Endothelial cell of umbilical vein (primary cell): ENCODE measurements around the gene PAXX. TPM values are rescaled to one million over a fixed set of nuclear protein-coding genes. Genes with fewer than 3 reads are reported as not detected.

Source experiments
- BruUV-seq: library from RNA; stranded (reverse); fragments of 400-500 nt; replicated peaks from 2 replicates; lab custom pipeline; 2021; lab: Mats Ljungman, UMichigan
- CTCF ChIA-PET: fragments of 300-600, 350-600 bp; sonication (Branson Sonifier 250); formaldehyde crosslinking; loops from one replicate; lab custom pipeline; 2021; ENCODE audit warnings: antibody characterized with exemption, inconsistent platforms; lab: Charles Lee
- POLR2A ChIA-PET: fragments of 300-600, 350-600 bp; sonication (Branson Sonifier 250); formaldehyde crosslinking; loops from one replicate; lab custom pipeline; 2021; ENCODE audit warnings: antibody characterized with exemption, inconsistent platforms; lab: Charles Lee
- DNase-seq: peaks from one replicate; pipeline ENCODE4 v3.0.0-alpha.2; 2011; ENCODE audit warnings: low read depth, low spot score
- FAIRE-seq: peaks from 2 replicates; lab custom pipeline; 2011; peaks lifted over from hg19 to GRCh38; lab: Jason Lieb, UNC
- H2AFZ ChIP-seq: 2 replicates; pipeline ENCODE4 v1.6.0; 2012; ENCODE audit warnings: low read depth, low read length, control low read depth, inconsistent platforms
- H3K27ac ChIP-seq: 2 replicates; pipeline ENCODE4 v1.5.1; 2011; ENCODE audit warnings: low read depth, mild to moderate bottlenecking, control low read depth, low read length, moderate library complexity; ENCODE audit not compliant: insufficient read depth
- H3K27me3 ChIP-seq, 2 experiments: 2 replicates each; pipeline versions ENCODE4 v1.6.0 to v1.6.1; 2011; ENCODE audit warnings: low read length in 2 of 2, mixed read lengths in 1 of 2; ENCODE audit not compliant: control insufficient read depth in 2 of 2, insufficient read depth in 2 of 2
- H3K36me3 ChIP-seq, 2 experiments: 2 replicates in 1 of 2; 3 replicates in 1 of 2; pipeline ENCODE4 v1.5.1; 2011; ENCODE audit warnings: low read length in 2 of 2, mild to moderate bottlenecking in 1 of 2, moderate library complexity in 1 of 2; ENCODE audit not compliant: control insufficient read depth in 2 of 2, insufficient read depth in 2 of 2; ENCODE audit errors: extremely low read depth in 1 of 2
- H3K4me1 ChIP-seq: 3 replicates; pipeline ENCODE4 v1.5.1; 2011; ENCODE audit warnings: mild to moderate bottlenecking, low read length; ENCODE audit not compliant: control insufficient read depth, insufficient read depth; ENCODE audit errors: extremely low read depth
- H3K4me2 ChIP-seq: 2 replicates; pipeline ENCODE4 v1.6.1; 2011; ENCODE audit warnings: low read length, control low read depth, mixed read lengths; ENCODE audit not compliant: insufficient read depth
- H3K4me3 ChIP-seq, 3 experiments: fragments of 200-600 bp in 1 of 3; sonication (generic), shearing (Covaris generic) in 1 of 3; replicated peaks in 1 of 3; 2 replicates each; pipeline ENCODE4 v1.5.1; 2011 to 2016; ENCODE audit warnings: control low read depth in 3 of 3, low read length in 3 of 3, mild to moderate bottlenecking in 2 of 3, inconsistent platforms in 1 of 3, low read depth in 1 of 3, moderate library complexity in 1 of 3; ENCODE audit not compliant: insufficient read depth in 1 of 3
- H3K79me2 ChIP-seq: 2 replicates; pipeline ENCODE4 v1.6.0; 2012; ENCODE audit warnings: low read length, inconsistent platforms; ENCODE audit not compliant: control insufficient read depth, insufficient read depth
- H3K9ac ChIP-seq: replicated peaks from 2 replicates; pipeline ENCODE3; 2011; ENCODE audit warnings: low read length, control low read depth; ENCODE audit not compliant: insufficient read depth; ENCODE audit errors: extremely low read depth
- H3K9me1 ChIP-seq: replicated peaks from 3 replicates; pipeline ENCODE4 v1.6.0; 2011; ENCODE audit warnings: mild to moderate bottlenecking, low read length; ENCODE audit not compliant: control insufficient read depth, insufficient read depth; ENCODE audit errors: extremely low read depth
- H3K9me3 ChIP-seq: replicated peaks from 2 replicates; pipeline ENCODE4 v1.5.1; 2012; ENCODE audit warnings: low read length, inconsistent platforms; ENCODE audit not compliant: control insufficient read depth, insufficient read depth
- H4K20me1 ChIP-seq: replicated peaks from 2 replicates; pipeline ENCODE3; 2011; ENCODE audit warnings: mild to moderate bottlenecking, low read length; ENCODE audit not compliant: control insufficient read depth, insufficient read depth; ENCODE audit errors: extremely low read depth
- MYC ChIP-seq: IDR thresholded peaks from one replicate; pipeline ENCODE4 v1.6.1; 2011; ENCODE audit warnings: mild to moderate bottlenecking, low read depth, low read length
- POLR2A ChIP-seq: IDR thresholded peaks from 2 replicates; pipeline ENCODE4 v1.6.1; 2012; ENCODE audit warnings: low read depth, mild to moderate bottlenecking, control low read depth, low read length
- dilution Hi-C: fragments of 300-500 bp; cut with MboI; formaldehyde crosslinking; loops from one replicate; pipeline ENCODE4 v1.15.0; 2019; ENCODE audit warnings: low sequenced_read_pairs; ENCODE audit not compliant: extremely low pct_ligation_motif_present
- intact Hi-C: fragments of 100-400 bp; cut with micrococcal nuclease; formaldehyde crosslinking; loops from one replicate; pipeline ENCODE4 v1.10.0; 2022
- polyA plus RNA-seq, 4 experiments: library from polyadenylated mRNA; depleted of rRNA in 3 of 4; stranded (reverse) in 3 of 4; unstranded in 1 of 4; fragments of >200 nt; gene quantifications; 2 replicates each; pipeline versions ENCODE4 v1.2.1 to v1.2.3, GENCODE V29; 2011 to 2012; ENCODE audit warnings: missing spikeins in 1 of 4
- total RNA-seq: library from RNA; stranded (reverse); gene quantifications from 2 replicates; pipeline ENCODE4 v1.2.3, GENCODE V29; 2021
- TF ChIP-seq, protein P1 (sequence below): IDR thresholded peaks from 2 replicates; pipeline ENCODE4 v1.6.1; 2011; ENCODE audit not compliant: insufficient read depth, insufficient read length
- TF ChIP-seq, protein P2 (sequence below), 2 donors: IDR thresholded peaks; 1 replicate in 1 of 2; 2 replicates in 1 of 2; pipeline ENCODE4 v1.5.1; 2011; ENCODE audit warnings: low read length in 2 of 2, mild to moderate bottlenecking in 2 of 2, moderate library complexity in 2 of 2, control low read depth in 1 of 2, inconsistent platforms in 1 of 2, low read depth in 1 of 2; ENCODE audit not compliant: insufficient read depth in 1 of 2; ENCODE audit errors: extremely low read depth in 1 of 2

PAXX gene
- total and polyA plus RNA-seq, 2 donors (not counting 3 experiments of a cell fraction or from before 2014, with no cell fraction given) = 34.0 to 35.0 TPM

DNA sequence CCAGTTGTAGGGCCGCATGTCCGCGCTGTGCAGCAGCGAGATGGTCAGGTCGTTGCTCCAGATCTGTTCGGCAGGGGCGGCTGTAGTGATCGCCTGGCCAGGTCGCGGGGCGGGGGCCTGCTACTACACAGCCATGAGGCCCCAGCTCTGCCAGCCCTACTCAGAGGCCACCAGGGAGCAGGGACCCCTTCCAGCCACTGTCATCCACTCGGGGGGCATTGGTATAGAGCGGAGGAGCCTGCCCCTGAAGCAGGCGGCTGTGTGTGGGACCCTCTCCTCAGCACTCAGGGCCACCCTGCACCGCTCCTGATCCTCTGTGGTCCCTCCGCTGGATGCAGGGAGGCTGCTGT is 49.4 kb upstream of the PAXX start:
- no peak overlapping the region for H3K4me2 ChIP-seq
- BruUV-seq = no TSS peak
- H4K20me1 ChIP-seq = no peaks in the 10 kb centered on the region
- DNase-seq = no peak
- intact Hi-C loops (loop anchor here (5.0 kb wide), 1 partner anchor 56 kb away; the partner anchor contains the start of gene TRAF2), dilution Hi-C loops (loop anchor here (25.0 kb wide), 1 partner anchor 131 kb away; the partner anchor contains the start of gene RABL6)
- no peak overlapping the region for H3K27ac ChIP-seq
- H3K4me3 ChIP-seq = peak overlapping the region in 1 of 3 experiments; percentile 95
- ChIA-PET CTCF (interaction anchor here (1.0 kb wide), 1 partner anchor 86 kb away, joined by 3 read pairs; no protein-coding TSS in a partner anchor), POLR2A (no interaction called here)
- FAIRE-seq = no peak
- H3K9me3 ChIP-seq = no peaks in the 10 kb centered on the region
- no peaks in the 10 kb centered on the region for H3K27me3 ChIP-seq
- H3K79me2 ChIP-seq = peaks cover 26% of the 10 kb centered on the region
- H3K36me3 ChIP-seq = peaks cover 2 to 30% of the 10 kb centered on the region in 2 experiments
- H2AFZ ChIP-seq = no peak overlapping the region
- no peaks in the 10 kb centered on the region for H3K9me1 ChIP-seq
- H3K4me1 ChIP-seq = no peaks in the 10 kb centered on the region
- TF ChIP-seq, protein P1, sequence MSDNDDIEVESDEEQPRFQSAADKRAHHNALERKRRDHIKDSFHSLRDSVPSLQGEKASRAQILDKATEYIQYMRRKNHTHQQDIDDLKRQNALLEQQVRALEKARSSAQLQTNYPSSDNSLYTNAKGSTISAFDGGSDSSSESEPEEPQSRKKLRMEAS = no peak
- no peak for TF ChIP-seq POLR2A
- TF ChIP-seq MYC = no peak
- TF ChIP-seq, protein P2, sequence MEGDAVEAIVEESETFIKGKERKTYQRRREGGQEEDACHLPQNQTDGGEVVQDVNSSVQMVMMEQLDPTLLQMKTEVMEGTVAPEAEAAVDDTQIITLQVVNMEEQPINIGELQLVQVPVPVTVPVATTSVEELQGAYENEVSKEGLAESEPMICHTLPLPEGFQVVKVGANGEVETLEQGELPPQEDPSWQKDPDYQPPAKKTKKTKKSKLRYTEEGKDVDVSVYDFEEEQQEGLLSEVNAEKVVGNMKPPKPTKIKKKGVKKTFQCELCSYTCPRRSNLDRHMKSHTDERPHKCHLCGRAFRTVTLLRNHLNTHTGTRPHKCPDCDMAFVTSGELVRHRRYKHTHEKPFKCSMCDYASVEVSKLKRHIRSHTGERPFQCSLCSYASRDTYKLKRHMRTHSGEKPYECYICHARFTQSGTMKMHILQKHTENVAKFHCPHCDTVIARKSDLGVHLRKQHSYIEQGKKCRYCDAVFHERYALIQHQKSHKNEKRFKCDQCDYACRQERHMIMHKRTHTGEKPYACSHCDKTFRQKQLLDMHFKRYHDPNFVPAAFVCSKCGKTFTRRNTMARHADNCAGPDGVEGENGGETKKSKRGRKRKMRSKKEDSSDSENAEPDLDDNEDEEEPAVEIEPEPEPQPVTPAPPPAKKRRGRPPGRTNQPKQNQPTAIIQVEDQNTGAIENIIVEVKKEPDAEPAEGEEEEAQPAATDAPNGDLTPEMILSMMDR (IDR thresholded peaks at IDR 0.05; ENCODE audit: extremely low read depth in 1 of 2, insufficient read depth in 1 of 2, low read depth in 1 of 2, low read length in 2 of 2) = no peak
- H3K9ac ChIP-seq = no peak overlapping the region
